ENCODE results near the gene ALDOA.
"Not testable (repeated sequence)": the region's sequence is repeated elsewhere in the genome, so short reads cannot be mapped to it uniquely, and the experiment has no call there.

ALDOA gene

GRCh38 chr16:30065102-30065942 is at the start of gene ALDOA:
ALDOA (plus strand) TSS chr16:30065760; CDS start chr16:30066898, 1,138 bp downstream.
- DNase-seq = peak; percentile 99

DNA sequence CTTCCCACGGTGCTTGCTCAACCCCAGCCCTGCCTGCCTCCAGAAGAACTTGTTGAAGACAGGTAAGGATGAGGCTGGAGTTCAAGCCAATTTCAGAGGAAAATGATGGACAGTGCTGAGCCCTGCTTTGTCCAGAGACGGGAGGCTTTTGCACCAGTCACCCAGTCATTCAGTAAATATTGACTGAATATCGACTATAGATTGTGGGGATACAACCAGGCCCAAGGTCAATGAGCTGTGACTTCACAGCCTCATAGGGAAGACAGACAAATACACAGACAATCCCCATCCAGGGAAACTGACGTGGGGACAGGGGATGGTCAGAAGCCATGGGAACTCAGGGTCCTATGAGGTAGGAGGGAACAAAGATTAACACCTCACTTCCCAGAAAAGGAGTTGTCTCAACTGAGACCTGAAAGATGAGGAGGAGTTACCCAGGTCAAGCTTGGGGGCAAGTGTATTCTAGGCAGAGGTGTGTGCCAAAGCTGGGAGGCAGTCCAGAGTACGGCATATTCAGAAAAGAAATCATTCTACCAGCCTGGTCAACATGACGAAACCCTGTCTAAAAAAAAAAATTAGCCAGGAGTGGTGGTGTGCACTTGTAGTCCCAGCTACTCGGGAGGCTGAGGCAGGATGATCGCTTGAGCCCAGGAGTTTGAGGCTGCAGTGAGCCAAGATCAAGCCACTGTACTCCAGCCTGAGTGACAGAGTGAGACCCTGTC is 48.8 kb upstream of the ALDOA start:
- no peak for DNase-seq

DNA sequence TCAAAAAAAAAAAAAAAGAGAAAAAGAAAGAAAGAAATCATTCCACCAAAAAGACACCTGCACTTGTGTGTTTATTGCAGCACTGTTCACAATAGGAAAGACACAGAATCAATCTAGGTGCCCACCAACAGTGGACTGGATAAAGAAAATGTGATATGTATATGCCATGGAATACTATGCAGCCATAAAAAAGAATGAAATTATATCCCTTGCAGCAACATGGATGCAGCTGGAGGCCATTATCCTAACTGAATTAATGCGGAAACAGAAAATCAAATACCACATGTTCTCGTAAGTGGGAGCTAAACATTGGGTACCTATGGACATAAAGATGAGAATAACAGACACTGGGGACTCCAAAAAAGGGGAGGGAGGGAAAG is 48.3 kb upstream of the ALDOA start:
- no peak for DNase-seq

DNA sequence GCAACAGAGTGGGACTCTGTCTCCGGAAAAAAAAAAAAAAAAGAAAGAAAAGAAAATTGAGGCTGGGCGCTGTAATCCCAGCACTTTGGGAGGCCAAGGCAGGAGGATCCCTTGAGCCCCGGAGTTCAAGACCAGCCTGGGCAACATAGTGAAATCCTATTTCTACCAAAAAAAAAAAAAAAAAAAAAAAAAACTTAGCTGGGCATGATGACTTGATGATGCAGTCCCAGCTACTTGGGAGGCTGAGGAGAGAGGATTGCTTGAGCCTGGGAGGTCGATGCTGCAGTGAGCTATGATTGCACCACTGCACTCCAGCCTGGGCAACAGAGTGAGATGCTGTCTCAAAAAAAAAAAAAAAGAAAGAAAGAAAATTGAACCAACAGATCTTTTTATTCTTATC is 47.6 kb upstream of the ALDOA start:
- not testable (repeated sequence) for DNase-seq

DNA sequence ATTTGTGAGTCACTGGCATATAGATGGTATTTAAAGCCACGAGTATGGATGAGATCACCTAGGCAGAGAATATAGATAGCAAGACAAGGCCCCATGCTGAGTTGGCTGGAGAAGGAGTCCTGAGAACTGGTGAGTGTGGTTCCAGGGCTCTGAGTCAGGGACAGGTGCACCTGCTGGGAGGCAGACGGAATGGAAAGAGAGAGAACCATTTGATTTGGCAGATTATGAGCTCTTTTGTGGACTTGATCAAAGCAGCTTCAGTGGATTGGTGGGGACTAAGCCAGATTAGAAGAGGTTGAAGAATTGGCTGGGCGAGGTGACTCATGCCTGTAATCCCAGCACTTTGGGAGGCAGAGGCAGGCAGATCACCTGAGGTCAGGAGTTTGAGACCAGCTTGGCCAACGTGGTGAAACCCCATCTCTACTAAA is 46.8 kb upstream of the ALDOA start:
- DNase-seq = peak; percentile 66

DNA sequence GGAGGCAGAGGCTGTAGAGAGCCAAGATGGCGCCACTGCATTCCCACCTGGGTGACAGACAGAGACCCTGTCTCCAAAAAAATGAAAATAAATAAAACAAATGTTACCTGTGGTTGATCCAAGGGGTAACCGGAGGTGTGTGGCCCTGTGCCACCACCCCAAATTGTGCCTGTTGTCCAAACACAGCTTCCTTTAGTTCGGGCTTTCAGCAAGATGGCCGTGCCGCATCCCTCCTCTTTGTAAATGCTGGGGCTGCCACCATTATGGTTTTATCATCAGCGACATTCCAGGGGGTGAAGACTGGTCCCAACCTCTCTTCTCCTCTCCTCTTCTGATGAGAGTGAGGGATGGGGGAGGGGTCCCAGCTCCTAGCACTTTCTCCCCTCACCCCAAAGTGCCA is 42.7 kb upstream of the ALDOA start, which contains the start of gene C16orf92:
Gene C16orf92, plus strand, starts transcription at position 312 of the 400 bp plus-strand sequence. CDS start 143 bp downstream, outside the sequence.
- no peak for DNase-seq

- DNase-seq = no peak
Observed at GRCh38 chr16:30023586-30023985, 42.0 kb upstream of the ALDOA start.

GRCh38 chr16:30024451-30024850 is 41.1 kb upstream of the ALDOA start:
- DNase-seq = no peak

- no peak for DNase-seq
Observed at GRCh38 chr16:30025156-30025555, 40.4 kb upstream of the ALDOA start.

DNA sequence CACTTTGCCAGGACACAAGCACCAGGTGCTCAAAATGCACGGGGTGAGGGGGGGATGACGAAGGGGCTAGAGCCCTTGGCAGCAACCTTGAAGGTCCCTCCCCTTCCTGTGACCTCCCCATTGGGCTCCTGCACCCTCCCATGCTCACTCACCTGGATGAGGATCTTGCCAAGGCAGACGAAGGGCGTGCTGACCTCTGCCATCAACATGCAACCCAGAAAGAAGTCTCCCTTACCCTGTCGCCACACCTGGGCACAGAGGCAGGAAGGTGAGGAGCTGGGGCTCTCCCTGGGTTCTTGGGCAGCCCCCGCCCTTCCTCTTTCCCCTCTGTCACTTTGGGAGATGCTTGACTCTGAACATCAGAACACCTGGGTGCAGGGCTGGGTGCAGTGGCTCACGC is 40.0 kb upstream of the ALDOA start:
- DNase-seq = no peak

- DNase-seq = no peak
Observed at GRCh38 chr16:30026449-30026848, 39.1 kb upstream of the ALDOA start.

DNA sequence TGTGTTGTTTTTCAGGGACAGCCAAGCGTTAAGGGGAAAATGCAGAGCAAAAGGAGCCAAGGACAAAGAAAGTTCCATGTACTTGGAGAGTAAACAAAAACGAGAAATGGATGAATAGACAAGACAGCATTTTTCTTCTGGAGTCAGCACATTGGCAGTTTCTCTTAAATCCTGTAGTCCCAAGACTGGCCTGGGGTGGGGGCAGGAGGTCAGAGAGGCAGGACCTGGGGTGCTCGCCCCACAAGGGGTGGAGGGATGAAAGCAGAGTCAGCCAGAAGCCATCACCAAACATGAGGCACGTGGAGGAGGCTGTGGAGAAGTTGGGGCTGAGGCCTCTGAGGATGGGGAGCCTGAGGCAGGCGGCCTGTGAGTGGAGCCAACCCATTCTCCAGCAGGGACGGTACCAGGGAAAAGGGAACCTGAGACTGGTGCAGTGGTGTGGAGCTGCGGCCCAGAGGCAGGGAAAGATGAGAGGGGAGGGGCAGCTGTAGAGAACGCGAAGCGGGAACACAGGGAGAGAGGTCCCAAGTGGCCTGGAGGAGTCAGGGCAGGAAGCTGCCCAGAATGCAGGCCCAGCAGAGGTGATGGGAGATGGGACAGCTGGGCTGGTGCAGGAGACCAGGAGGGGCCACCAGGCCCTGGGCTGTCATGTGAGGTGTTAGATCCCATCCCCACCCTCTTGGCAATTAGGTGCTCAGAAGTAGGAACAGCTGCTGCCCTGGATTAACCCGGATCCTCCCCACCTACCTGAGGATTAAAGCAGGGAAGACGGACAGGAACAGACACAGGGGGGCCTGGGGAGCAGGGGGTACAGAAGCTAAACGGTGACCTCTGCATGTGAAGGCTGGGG is 37.7 kb upstream of the ALDOA start:
- no peak for DNase-seq

GRCh38 chr16:30028438-30029076 is 37.0 kb upstream of the ALDOA start:
- DNase-seq = no peak

- DNase-seq = no peak
Observed at GRCh38 chr16:30030011-30030685, 35.4 kb upstream of the ALDOA start.

- no peak for DNase-seq
Observed at GRCh38 chr16:30030841-30031413, 34.6 kb upstream of the ALDOA start, which contains the start of gene TLCD3B. TLCD3B (minus strand) TSS chr16:30031271; CDS start chr16:30030527, 744 bp downstream.

GRCh38 chr16:30031477-30031918 is 34.1 kb upstream of the ALDOA start:
- no peak for DNase-seq

DNA sequence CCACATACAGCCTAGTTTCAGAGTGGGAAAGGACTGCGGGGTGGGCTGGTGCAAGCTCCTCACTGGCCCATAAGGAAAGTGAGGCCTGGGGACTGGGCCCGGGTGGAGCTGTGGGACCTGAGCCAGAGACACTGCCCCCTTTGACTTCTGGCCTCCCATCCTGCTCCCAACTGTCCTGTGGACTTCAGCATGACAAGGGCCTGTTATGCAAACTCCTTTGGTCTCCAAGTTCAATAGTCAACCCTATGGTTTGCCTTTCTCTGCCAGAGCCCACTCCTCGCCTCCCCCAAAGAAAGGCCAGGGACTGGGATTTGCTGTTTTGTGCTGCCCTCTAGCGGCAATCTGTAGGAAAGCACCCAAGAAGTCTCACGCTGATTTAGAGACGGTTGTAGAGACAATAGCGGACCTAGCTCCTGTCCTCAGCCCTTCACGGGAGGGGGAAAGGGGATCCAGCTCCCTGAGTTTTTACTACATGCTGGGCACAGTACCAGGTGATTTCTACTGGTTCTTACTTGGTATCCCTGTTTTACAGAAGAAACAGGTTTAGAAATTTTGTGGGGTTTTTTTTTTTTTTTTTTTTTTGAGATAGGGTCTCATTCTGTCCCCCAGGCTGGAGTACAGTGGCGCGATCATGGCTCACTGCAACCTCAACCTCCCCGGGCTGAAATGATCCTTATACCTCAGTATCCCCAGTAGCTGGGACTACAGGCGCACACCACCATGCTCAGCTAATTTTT is 33.3 kb upstream of the ALDOA start:
- peak; percentile 62 for DNase-seq

DNA sequence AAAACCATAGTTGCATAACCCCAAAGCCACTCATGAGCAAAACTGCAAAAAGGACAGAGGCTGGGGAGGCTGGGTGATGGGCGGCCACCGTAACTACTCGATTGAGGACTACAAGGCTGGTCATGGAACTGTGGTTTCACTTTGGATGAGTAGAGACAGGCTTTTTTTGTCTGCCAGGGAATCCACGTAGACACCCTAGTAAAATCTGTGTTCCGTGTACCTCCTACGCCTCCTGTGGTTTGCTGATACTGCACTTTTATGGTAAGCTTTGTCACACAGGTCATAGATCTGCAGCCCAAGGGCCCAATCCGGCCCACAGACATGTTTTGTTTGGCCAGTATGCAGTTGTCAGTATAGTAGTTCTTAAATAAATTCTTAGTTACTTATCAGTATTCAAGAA is 32.3 kb upstream of the ALDOA start:
- DNase-seq = no peak

GRCh38 chr16:30040221-30040620 is 25.3 kb upstream of the ALDOA start:
- DNase-seq = no peak

- not testable (repeated sequence) for DNase-seq
Observed at GRCh38 chr16:30040690-30041089, 24.9 kb upstream of the ALDOA start.

GRCh38 chr16:30041841-30042240 is 23.7 kb upstream of the ALDOA start:
- DNase-seq = peak; percentile 48

All from fibroblast of upper back skin (primary cell).